GM23338 (cell line): ENCODE results near the gene RAB8B. TPM values are rescaled to one million over a fixed set of nuclear protein-coding genes. Genes with fewer than 3 reads are reported as not detected.

Experiments
- ATAC-seq: fragments of 200-7000 bp; cut with Tn5 transposase; 3 replicates; pipeline ENCODE4 v1.9.1; 2020
- DNase-seq: peaks from one replicate; pipeline ENCODE4 v3.0.0-alpha.2; 2015; ENCODE audit warnings: low spot score
- H2AFZ ChIP-seq: fragments of 200-600 bp; sonication (generic); 2 replicates; pipeline ENCODE4 v1.8.0; 2016; ENCODE audit warnings: antibody characterized with exemption, mild to moderate bottlenecking, moderate library complexity
- H3F3A ChIP-seq: fragments of 200-600 bp; sonication (generic); replicated peaks from 2 replicates; pipeline ENCODE4 v1.8.0; 2017; ENCODE audit warnings: antibody characterized with exemption, mixed run types, low read depth
- H3K27ac ChIP-seq: fragments of 200-600 bp; sonication (generic); 2 replicates; pipeline ENCODE4 v1.6.1; 2016; ENCODE audit warnings: low read depth
- H3K27me3 ChIP-seq: fragments of 200-600 bp; sonication (generic); 2 replicates; pipeline ENCODE4 v1.8.0; 2016; ENCODE audit warnings: mild to moderate bottlenecking, mixed run types, moderate library complexity; ENCODE audit not compliant: insufficient read depth
- H3K36me3 ChIP-seq: fragments of 200-600 bp; sonication (generic); 2 replicates; pipeline ENCODE4 v1.8.0; 2016; ENCODE audit warnings: mild to moderate bottlenecking; ENCODE audit not compliant: insufficient read depth
- H3K4me1 ChIP-seq: fragments of 200-600 bp; sonication (generic); 2 replicates; pipeline ENCODE4 v1.8.0; 2016; ENCODE audit warnings: mild to moderate bottlenecking, moderate library complexity; ENCODE audit not compliant: insufficient read depth
- H3K4me2 ChIP-seq: fragments of 200-600 bp; sonication (generic); 2 replicates; pipeline ENCODE4 v1.7.1; 2017; ENCODE audit warnings: mixed run types
- H3K4me3 ChIP-seq: fragments of 200-600 bp; sonication (generic); 2 replicates; pipeline ENCODE4 v1.6.1; 2016; ENCODE audit warnings: mixed run types
- H3K79me2 ChIP-seq: fragments of 200-600 bp; sonication (generic); replicated peaks from 2 replicates; pipeline ENCODE4 v1.8.0; 2017; ENCODE audit warnings: mild to moderate bottlenecking; ENCODE audit not compliant: insufficient read depth
- H3K9me2 ChIP-seq: fragments of 200-600 bp; sonication (generic); 2 replicates; pipeline ENCODE4 v1.8.0; 2017; ENCODE audit not compliant: insufficient read depth
- H4K20me1 ChIP-seq: fragments of 200-600 bp; sonication (generic); replicated peaks from 2 replicates; pipeline ENCODE4 v1.8.0; 2017; ENCODE audit warnings: mild to moderate bottlenecking; ENCODE audit not compliant: insufficient read depth
- H3K27ac Mint-ChIP-seq: 2 replicates; pipeline ENCODE4 v1.8.0; 2020; ENCODE audit warnings: inconsistent platforms, mild to moderate bottlenecking, moderate library complexity, mixed read lengths
- H3K27me3 Mint-ChIP-seq: 3 replicates; pipeline ENCODE4 v1.8.0; 2022; ENCODE audit warnings: low read depth, mild to moderate bottlenecking, moderate library complexity, mixed read lengths, inconsistent platforms; ENCODE audit not compliant: insufficient read depth, poor library complexity
- H3K36me3 Mint-ChIP-seq: 3 replicates; pipeline ENCODE4 v1.8.0; 2021; ENCODE audit warnings: low read depth, mild to moderate bottlenecking, inconsistent platforms, moderate library complexity, mixed read lengths
- H3K4me1 Mint-ChIP-seq: 3 replicates; pipeline ENCODE4 v1.8.0; 2020; ENCODE audit warnings: mild to moderate bottlenecking, inconsistent platforms, mixed read lengths
- H3K4me3 Mint-ChIP-seq: 3 replicates; pipeline ENCODE4 v1.8.0; 2021; ENCODE audit warnings: moderate library complexity, mild to moderate bottlenecking, inconsistent platforms, mixed read lengths
- H3K9me3 Mint-ChIP-seq: 3 replicates; pipeline ENCODE4 v1.8.0; 2020; ENCODE audit warnings: moderate library complexity, mild to moderate bottlenecking, inconsistent platforms, mixed read lengths
- CREB1 ChIP-seq: fragments of 250-450 bp; sonication (Bioruptor Pico); IDR thresholded peaks from 2 replicates; pipeline ENCODE4 v1.5.0; 2020; ENCODE audit warnings: low read depth, mild to moderate bottlenecking, moderate library complexity
- EZH2 ChIP-seq: fragments of 200-600 bp; sonication (generic); IDR thresholded peaks from one replicate; pipeline ENCODE4 v1.8.0; 2017; ENCODE audit warnings: antibody characterized with exemption, mild to moderate bottlenecking, low read depth; ENCODE audit not compliant: unreplicated experiment
- EZH2phosphoT487 ChIP-seq: fragments of 200-600 bp; sonication (generic); IDR thresholded peaks from one replicate; pipeline ENCODE4 v1.8.1; 2018; ENCODE audit warnings: antibody characterized with exemption; ENCODE audit not compliant: unreplicated experiment
- NANOG ChIP-seq: IDR thresholded peaks from 2 replicates; pipeline ENCODE4 v1.6.1; 2016; ENCODE audit warnings: antibody characterized with exemption, borderline replicate concordance
- POLR2AphosphoS5 ChIP-seq: IDR thresholded peaks from 2 replicates; pipeline ENCODE4 v1.6.1; 2016; ENCODE audit warnings: antibody characterized with exemption, low read depth
- ZNF114 ChIP-seq: fragments of 250-450 bp; sonication (Bioruptor Pico); IDR thresholded peaks from 2 replicates; pipeline ENCODE4 v1.5.0; 2020; ENCODE audit warnings: mild to moderate bottlenecking, moderate library complexity
- ZNF331 ChIP-seq: fragments of 250-450 bp; sonication (Bioruptor Pico); IDR thresholded peaks from 2 replicates; pipeline ENCODE4 v1.5.0; 2020; ENCODE audit warnings: low read depth, mild to moderate bottlenecking, moderate library complexity
- polyA plus RNA-seq: library from polyadenylated mRNA; unstranded; fragments of >200 nt; fragmentation: Nextera tagmentation; extraction: Ambion mirVana; gene quantifications from 2 replicates; pipeline ENCODE4 v1.2.1, GENCODE V29; 2016
- total RNA-seq: library from RNA; depleted of rRNA; stranded (reverse); fragments of >200 nt; shearing (Covaris generic); gene quantifications from 2 replicates; pipeline ENCODE4 v1.2.3, GENCODE V29; 2014
- TF ChIP-seq, protein P1 (sequence below): fragments of 250-450 bp; sonication (Bioruptor Pico); IDR thresholded peaks from 2 replicates; pipeline ENCODE4 v1.5.0; 2020; ENCODE audit warnings: mild to moderate bottlenecking, moderate library complexity
- TF ChIP-seq, protein P2 (sequence below): IDR thresholded peaks from 2 replicates; pipeline ENCODE4 v1.6.1; 2016; ENCODE audit warnings: antibody characterized with exemption

The RAB8B gene
- total and polyA plus RNA-seq, 2 experiments from 2014 or later, result 23.2 to 41.7 TPM

DNA sequence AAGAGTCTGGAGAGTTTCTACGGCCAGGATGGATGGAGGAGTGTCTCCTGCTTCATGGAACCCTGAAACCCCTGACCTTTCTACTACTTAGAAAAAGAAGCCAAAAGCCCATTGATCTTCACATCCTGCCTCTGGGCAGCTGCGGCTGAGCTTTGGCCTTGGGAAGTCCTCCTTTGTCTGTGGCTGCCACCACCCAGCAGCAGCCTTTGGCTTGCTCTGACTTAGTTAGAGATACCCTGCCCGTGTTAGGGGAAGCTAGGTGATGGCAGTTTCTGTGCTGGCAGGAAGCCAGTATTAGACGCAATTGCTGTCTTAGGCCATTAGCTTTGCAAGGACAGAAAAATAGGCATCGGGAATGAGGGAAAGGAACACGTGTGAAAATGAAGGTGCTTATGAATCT lies 106.8 kb downstream of the RAB8B start (continued):
- TF ChIP-seq, protein P1, sequence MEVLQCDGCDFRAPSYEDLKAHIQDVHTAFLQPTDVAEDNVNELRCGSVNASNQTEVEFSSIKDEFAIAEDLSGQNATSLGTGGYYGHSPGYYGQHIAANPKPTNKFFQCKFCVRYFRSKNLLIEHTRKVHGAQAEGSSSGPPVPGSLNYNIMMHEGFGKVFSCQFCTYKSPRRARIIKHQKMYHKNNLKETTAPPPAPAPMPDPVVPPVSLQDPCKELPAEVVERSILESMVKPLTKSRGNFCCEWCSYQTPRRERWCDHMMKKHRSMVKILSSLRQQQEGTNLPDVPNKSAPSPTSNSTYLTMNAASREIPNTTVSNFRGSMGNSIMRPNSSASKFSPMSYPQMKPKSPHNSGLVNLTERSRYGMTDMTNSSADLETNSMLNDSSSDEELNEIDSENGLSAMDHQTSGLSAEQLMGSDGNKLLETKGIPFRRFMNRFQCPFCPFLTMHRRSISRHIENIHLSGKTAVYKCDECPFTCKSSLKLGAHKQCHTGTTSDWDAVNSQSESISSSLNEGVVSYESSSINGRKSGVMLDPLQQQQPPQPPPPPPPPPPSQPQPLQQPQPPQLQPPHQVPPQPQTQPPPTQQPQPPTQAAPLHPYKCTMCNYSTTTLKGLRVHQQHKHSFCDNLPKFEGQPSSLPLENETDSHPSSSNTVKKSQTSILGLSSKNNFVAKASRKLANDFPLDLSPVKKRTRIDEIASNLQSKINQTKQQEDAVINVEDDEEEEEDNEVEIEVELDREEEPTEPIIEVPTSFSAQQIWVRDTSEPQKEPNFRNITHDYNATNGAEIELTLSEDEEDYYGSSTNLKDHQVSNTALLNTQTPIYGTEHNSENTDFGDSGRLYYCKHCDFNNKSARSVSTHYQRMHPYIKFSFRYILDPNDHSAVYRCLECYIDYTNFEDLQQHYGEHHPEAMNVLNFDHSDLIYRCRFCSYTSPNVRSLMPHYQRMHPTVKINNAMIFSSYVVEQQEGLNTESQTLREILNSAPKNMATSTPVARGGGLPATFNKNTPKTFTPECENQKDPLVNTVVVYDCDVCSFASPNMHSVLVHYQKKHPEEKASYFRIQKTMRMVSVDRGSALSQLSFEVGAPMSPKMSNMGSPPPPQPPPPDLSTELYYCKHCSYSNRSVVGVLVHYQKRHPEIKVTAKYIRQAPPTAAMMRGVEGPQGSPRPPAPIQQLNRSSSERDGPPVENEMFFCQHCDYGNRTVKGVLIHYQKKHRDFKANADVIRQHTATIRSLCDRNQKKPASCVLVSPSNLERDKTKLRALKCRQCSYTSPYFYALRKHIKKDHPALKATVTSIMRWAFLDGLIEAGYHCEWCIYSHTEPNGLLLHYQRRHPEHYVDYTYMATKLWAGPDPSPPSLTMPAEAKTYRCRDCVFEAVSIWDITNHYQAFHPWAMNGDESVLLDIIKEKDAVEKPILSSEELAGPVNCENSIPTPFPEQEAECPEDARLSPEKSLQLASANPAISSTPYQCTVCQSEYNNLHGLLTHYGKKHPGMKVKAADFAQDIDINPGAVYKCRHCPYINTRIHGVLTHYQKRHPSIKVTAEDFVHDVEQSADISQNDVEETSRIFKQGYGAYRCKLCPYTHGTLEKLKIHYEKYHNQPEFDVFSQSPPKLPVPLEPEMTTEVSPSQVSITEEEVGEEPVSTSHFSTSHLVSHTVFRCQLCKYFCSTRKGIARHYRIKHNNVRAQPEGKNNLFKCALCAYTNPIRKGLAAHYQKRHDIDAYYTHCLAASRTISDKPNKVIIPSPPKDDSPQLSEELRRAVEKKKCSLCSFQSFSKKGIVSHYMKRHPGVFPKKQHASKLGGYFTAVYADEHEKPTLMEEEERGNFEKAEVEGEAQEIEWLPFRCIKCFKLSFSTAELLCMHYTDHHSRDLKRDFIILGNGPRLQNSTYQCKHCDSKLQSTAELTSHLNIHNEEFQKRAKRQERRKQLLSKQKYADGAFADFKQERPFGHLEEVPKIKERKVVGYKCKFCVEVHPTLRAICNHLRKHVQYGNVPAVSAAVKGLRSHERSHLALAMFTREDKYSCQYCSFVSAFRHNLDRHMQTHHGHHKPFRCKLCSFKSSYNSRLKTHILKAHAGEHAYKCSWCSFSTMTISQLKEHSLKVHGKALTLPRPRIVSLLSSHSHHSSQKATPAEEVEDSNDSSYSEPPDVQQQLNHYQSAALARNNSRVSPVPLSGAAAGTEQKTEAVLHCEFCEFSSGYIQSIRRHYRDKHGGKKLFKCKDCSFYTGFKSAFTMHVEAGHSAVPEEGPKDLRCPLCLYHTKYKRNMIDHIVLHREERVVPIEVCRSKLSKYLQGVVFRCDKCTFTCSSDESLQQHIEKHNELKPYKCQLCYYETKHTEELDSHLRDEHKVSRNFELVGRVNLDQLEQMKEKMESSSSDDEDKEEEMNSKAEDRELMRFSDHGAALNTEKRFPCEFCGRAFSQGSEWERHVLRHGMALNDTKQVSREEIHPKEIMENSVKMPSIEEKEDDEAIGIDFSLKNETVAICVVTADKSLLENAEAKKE (CRISPR knock-in tag), result no peak
- TF ChIP-seq, protein P2, sequence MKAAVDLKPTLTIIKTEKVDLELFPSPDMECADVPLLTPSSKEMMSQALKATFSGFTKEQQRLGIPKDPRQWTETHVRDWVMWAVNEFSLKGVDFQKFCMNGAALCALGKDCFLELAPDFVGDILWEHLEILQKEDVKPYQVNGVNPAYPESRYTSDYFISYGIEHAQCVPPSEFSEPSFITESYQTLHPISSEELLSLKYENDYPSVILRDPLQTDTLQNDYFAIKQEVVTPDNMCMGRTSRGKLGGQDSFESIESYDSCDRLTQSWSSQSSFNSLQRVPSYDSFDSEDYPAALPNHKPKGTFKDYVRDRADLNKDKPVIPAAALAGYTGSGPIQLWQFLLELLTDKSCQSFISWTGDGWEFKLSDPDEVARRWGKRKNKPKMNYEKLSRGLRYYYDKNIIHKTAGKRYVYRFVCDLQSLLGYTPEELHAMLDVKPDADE, result no peak
- TF ChIP-seq POLR2AphosphoS5, result no peak
- TF ChIP-seq CREB1 (CRISPR knock-in tag), result no peak
- TF ChIP-seq NANOG, result no peak
- no peak for TF ChIP-seq EZH2

DNA sequence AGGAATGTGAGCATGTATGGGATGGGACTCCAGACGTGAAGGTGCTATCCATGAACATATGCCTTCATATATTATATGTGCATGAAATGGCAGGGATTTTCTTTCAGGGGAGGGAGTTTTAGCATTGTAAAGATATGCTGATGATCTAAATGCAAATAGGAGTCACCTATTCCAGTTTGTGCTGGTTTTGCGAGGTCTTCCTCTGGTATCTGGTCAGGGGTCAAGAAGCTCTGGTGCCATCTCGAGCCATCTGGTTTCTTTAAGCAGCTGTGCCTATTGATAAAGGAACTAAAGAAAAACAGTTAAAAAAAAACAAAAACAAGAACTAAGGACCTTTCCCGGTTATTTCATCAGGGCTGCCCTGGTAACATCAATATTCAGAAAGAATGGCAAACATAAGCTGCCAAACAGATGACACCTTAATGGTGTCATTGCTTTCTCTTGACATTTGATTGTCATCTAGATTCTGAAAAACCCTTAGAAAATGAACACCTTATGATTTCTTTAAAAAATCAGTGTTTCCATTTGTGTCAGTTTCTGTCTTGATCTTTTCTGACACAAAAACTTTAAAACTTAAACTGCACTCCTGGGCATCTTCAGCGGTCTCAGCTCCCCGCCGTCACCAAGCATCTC lies 110.7 kb downstream of the RAB8B start:
- H3K27me3 ChIP-seq, result no peaks in the 10 kb centered on the region
- no peak for ATAC-seq
- TF ChIP-seq POLR2AphosphoS5 (no peak), EZH2phosphoT487 (no peak), ZNF331 (CRISPR knock-in tag) (no peak), ZNF114 (CRISPR knock-in tag) (no peak)
- TF ChIP-seq, protein P1 (CRISPR knock-in tag), result no peak

More for the DNA sequence above, 110.7 kb downstream of the RAB8B start:
- no peak for DNase-seq
- Histone ChIP-seq H3K4me2 (no peak overlapping the region), H3F3A (no peaks in the 10 kb centered on the region), H3K4me1 (no peaks in the 10 kb centered on the region), H3K27ac (no peak overlapping the region), H3K9me2 (no peaks in the 10 kb centered on the region), H4K20me1 (no peaks in the 10 kb centered on the region), H3K4me3 (no peak overlapping the region), H3K79me2 (no peaks in the 10 kb centered on the region), H3K36me3 (no peaks in the 10 kb centered on the region), H2AFZ (no peak overlapping the region)
- Mint-ChIP-seq H3K27ac (no peak overlapping the region), H3K9me3 (no peaks in the 10 kb centered on the region), H3K4me3 (no peak overlapping the region), H3K36me3 (peaks cover 28% of the 10 kb centered on the region; the same call in 2 of the 3 replicates), H3K4me1 (peaks cover 14% of the 10 kb centered on the region), H3K27me3 (no peaks in the 10 kb centered on the region)
